ENCODE results near the gene CCHCR1. TPM values are rescaled to one million over a fixed set of nuclear protein-coding genes. Genes with fewer than 3 reads are reported as not detected.

Gene CCHCR1
- total RNA-seq, 1 donor from 2014 or later, result 48.6 TPM

- H3K4me3 Mint-ChIP-seq, result no peak overlapping the region
- no peaks in the 10 kb centered on the region for H3K9me3 Mint-ChIP-seq
- H3K36me3 Mint-ChIP-seq (ENCODE audit: low read depth), result no peaks in the 10 kb centered on the region
- H3K27me3 Mint-ChIP-seq (ENCODE audit: low read depth), result peaks cover 21% of the 10 kb centered on the region
- no peak overlapping the region for H3K27ac Mint-ChIP-seq (ENCODE audit: unreplicated experiment)
- no peak for DNase-seq (ENCODE audit: low read depth, low spot score)
- no peak for TF ChIP-seq CTCF (conservative IDR thresholded peaks at IDR 0.05)
- H3K4me1 Mint-ChIP-seq, result no peaks in the 10 kb centered on the region
Observed at GRCh38 chr6:31107052-31107451, 50.5 kb downstream of the CCHCR1 start.

GRCh38 chr6:31103136-31103535, 54.5 kb downstream of the CCHCR1 start:
- TF ChIP-seq CTCF (conservative IDR thresholded peaks at IDR 0.05), result no peak
- Mint-ChIP-seq H3K4me1 (no peaks in the 10 kb centered on the region), H3K36me3 (ENCODE audit: low read depth) (no peaks in the 10 kb centered on the region), H3K27me3 (ENCODE audit: low read depth) (no peaks in the 10 kb centered on the region), H3K9me3 (no peaks in the 10 kb centered on the region), H3K27ac (ENCODE audit: unreplicated experiment) (no peak overlapping the region), H3K4me3 (no peak overlapping the region)
- DNase-seq (ENCODE audit: low read depth, low spot score), result no peak

- no peaks in the 10 kb centered on the region for H3K36me3 Mint-ChIP-seq (ENCODE audit: low read depth)
- peaks cover 2% of the 10 kb centered on the region for H3K4me1 Mint-ChIP-seq
- H3K9me3 Mint-ChIP-seq, result no peaks in the 10 kb centered on the region
- H3K4me3 Mint-ChIP-seq, result no peak overlapping the region
- no peak for DNase-seq (ENCODE audit: low read depth, low spot score)
- no peak for TF ChIP-seq CTCF (conservative IDR thresholded peaks at IDR 0.05)
- H3K27ac Mint-ChIP-seq (ENCODE audit: unreplicated experiment), result no peak overlapping the region
- H3K27me3 Mint-ChIP-seq (ENCODE audit: low read depth), result no peaks in the 10 kb centered on the region
Observed at GRCh38 chr6:31098449-31098938, 59.1 kb downstream of the CCHCR1 start.

GRCh38 chr6:31096656-31097055, 60.9 kb downstream of the CCHCR1 start:
- no peaks in the 10 kb centered on the region for H3K36me3 Mint-ChIP-seq (ENCODE audit: low read depth)
- no peaks in the 10 kb centered on the region for H3K27me3 Mint-ChIP-seq (ENCODE audit: low read depth)

GRCh38 chr6:31096215-31096614, 61.4 kb downstream of the CCHCR1 start:
- Mint-ChIP-seq H3K36me3 (ENCODE audit: low read depth) (no peaks in the 10 kb centered on the region), H3K4me3 (no peak overlapping the region), H3K27ac (ENCODE audit: unreplicated experiment) (no peak overlapping the region), H3K4me1 (peaks cover 9% of the 10 kb centered on the region), H3K9me3 (no peaks in the 10 kb centered on the region), H3K27me3 (ENCODE audit: low read depth) (no peaks in the 10 kb centered on the region)
- DNase-seq (ENCODE audit: low read depth, low spot score), result no peak
- TF ChIP-seq CTCF (conservative IDR thresholded peaks at IDR 0.05), result no peak

More at GRCh38 chr6:31096656-31097055, 60.9 kb downstream of the CCHCR1 start:
- peaks cover 9% of the 10 kb centered on the region for H3K4me1 Mint-ChIP-seq
- no peak for TF ChIP-seq CTCF (conservative IDR thresholded peaks at IDR 0.05)
- no peak overlapping the region for H3K27ac Mint-ChIP-seq (ENCODE audit: unreplicated experiment)
- no peak for DNase-seq (ENCODE audit: low read depth, low spot score)
- no peak overlapping the region for H3K4me3 Mint-ChIP-seq
- H3K9me3 Mint-ChIP-seq, result no peaks in the 10 kb centered on the region

Data from neural crest cell (in vitro differentiated cells).